ENCODE data around the gene FAM156A. TPM values are rescaled to one million over a fixed set of nuclear protein-coding genes. Genes with fewer than 3 reads are reported as not detected.

The FAM156A gene
- total and polyA plus RNA-seq, 2 donors (not counting 1 experiment from before 2014, with no cell fraction given) = 14.0 to 29.8 TPM

GRCh38 chrX:53000447-53001135 lies 42.3 kb upstream of the FAM156A start:
- intact Hi-C loops (cut with micrococcal nuclease) = no loop called here
- Histone ChIP-seq H3K9me3 (ENCODE audit: control extremely low read depth in 1 of 3, control insufficient read depth in 2 of 3, insufficient read depth in 1 of 3, low read length in 2 of 3) (peaks cover 0 to 11% (median 0%) of the 10 kb centered on the region in 3 donors), H2AFZ (ENCODE audit: insufficient read depth, low read depth, low read length, poor library complexity, severe bottlenecking) (peak overlapping the region; percentile 84), H4K20me1 (ENCODE audit: control insufficient read depth, insufficient read depth, low read length, poor library complexity, severe bottlenecking) (no peaks in the 10 kb centered on the region), H3K27me3 (replicated peaks in 1 of 4; ENCODE audit: control extremely low read depth in 1 of 4, control insufficient read depth in 3 of 4, insufficient read depth in 4 of 4, low read length in 3 of 4) (no peaks in the 10 kb centered on the region), H3K36me3 (replicated peaks in 1 of 2; ENCODE audit: control extremely low read depth in 1 of 2, control insufficient read depth in 1 of 2, extremely low read depth in 1 of 2, insufficient read depth in 2 of 2, low read length in 1 of 2) (no peaks in the 10 kb centered on the region), H3K4me2 (replicated peaks; ENCODE audit: low read depth, low read length, poor library complexity, severe bottlenecking) (peak overlapping the region; percentile 75), H3K4me3 (ENCODE audit: control extremely low read depth in 1 of 5, extremely low read depth in 1 of 5, insufficient read depth in 1 of 5, low read depth in 2 of 5, low read length in 4 of 5) (peak overlapping the region in 4 of 5 experiments; percentile 22 to 56 (median 42)), H3K4me1 (ENCODE audit: control insufficient read depth in 2 of 2, insufficient read depth in 2 of 2, low read length in 2 of 2) (peaks cover 12 to 20% of the 10 kb centered on the region in 2 donors), H3K9ac (ENCODE audit: low read length) (peak overlapping the region; percentile 51), H3K79me2 (ENCODE audit: control insufficient read depth, insufficient read depth, low read length) (no peaks in the 10 kb centered on the region), H3K27ac (ENCODE audit: low read length in 2 of 2) (peak overlapping the region; percentile 34 to 39)
- Mint-ChIP-seq H3K4me3 (peak overlapping the region; percentile 81), H3K27me3 (no peaks in the 10 kb centered on the region), H3K9me3 (ENCODE audit: insufficient read depth) (no peaks in the 10 kb centered on the region), H3K4me1 (peaks cover 17% of the 10 kb centered on the region), H3K27ac (peak overlapping the region; percentile 90)
- TF ChIP-seq CTCF (IDR thresholded peaks at IDR 0.05) (no peak), EZH2 (IDR thresholded peaks at IDR 0.05; ENCODE audit: borderline replicate concordance, insufficient read depth, low read depth, low read length, poor library complexity, severe bottlenecking) (no peak)
- ChIA-PET CTCF (interaction anchor here (0.6 kb wide), 1 partner anchor 107 kb away, joined by 4 read pairs; no protein-coding TSS in a partner anchor), POLR2A (interaction anchor here (0.6 kb wide), 1 partner anchor 225 kb away, joined by 3 read pairs; no protein-coding TSS in a partner anchor)
- DNase-seq = peak; percentile 21
- peak; percentile 39 for ATAC-seq (ENCODE audit: low read depth)
- WGBS (ENCODE audit: insufficient coverage) = 20% methylated on average over 20 of the region's 36 CpGs

GRCh38 chrX:52995987-52996331 lies 37.6 kb upstream of the FAM156A start:
- Mint-ChIP-seq H3K27ac (peak overlapping the region; percentile 99), H3K4me3 (peak overlapping the region; percentile 97), H3K9me3 (ENCODE audit: insufficient read depth) (no peaks in the 10 kb centered on the region), H3K4me1 (peaks cover 26% of the 10 kb centered on the region), H3K27me3 (no peaks in the 10 kb centered on the region)
- POLR2A ChIA-PET = interaction anchor here (1.1 kb wide), 1 partner anchor 86 kb away, joined by 5 read pairs; the partner anchor contains the start of gene TSPYL2
- intact Hi-C loops (cut with micrococcal nuclease) = loop anchor here (1.0 to 5.0 kb wide), 4 partner anchors 86 to 1811 kb away; partner anchors contain the start of genes KDM5C, MAGED2 and TSPYL2
- Histone ChIP-seq H2AFZ (ENCODE audit: insufficient read depth, low read depth, low read length, poor library complexity, severe bottlenecking) (peak overlapping the region; percentile 79), H3K4me1 (ENCODE audit: control insufficient read depth in 2 of 2, insufficient read depth in 2 of 2, low read length in 2 of 2) (peaks cover 21 to 31% of the 10 kb centered on the region in 2 donors), H4K20me1 (ENCODE audit: control insufficient read depth, insufficient read depth, low read length, poor library complexity, severe bottlenecking) (no peaks in the 10 kb centered on the region), H3K36me3 (replicated peaks in 1 of 2; ENCODE audit: control extremely low read depth in 1 of 2, control insufficient read depth in 1 of 2, extremely low read depth in 1 of 2, insufficient read depth in 2 of 2, low read length in 1 of 2) (no peaks in the 10 kb centered on the region), H3K9me3 (ENCODE audit: control extremely low read depth in 1 of 3, control insufficient read depth in 2 of 3, insufficient read depth in 1 of 3, low read length in 2 of 3) (peaks cover 0 to 6% (median 0%) of the 10 kb centered on the region in 3 donors), H3K27me3 (replicated peaks in 1 of 4; ENCODE audit: control extremely low read depth in 1 of 4, control insufficient read depth in 3 of 4, insufficient read depth in 4 of 4, low read length in 3 of 4) (no peaks in the 10 kb centered on the region), H3K27ac (ENCODE audit: low read length in 2 of 2) (peak overlapping the region; percentile 23 to 91), H3K9ac (ENCODE audit: low read length) (peak overlapping the region; percentile 81), H3K4me2 (replicated peaks; ENCODE audit: low read depth, low read length, poor library complexity, severe bottlenecking) (peak overlapping the region; percentile 79), H3K79me2 (ENCODE audit: control insufficient read depth, insufficient read depth, low read length) (peaks cover 14% of the 10 kb centered on the region), H3K4me3 (ENCODE audit: control extremely low read depth in 1 of 5, extremely low read depth in 1 of 5, insufficient read depth in 1 of 5, low read depth in 2 of 5, low read length in 4 of 5) (peak overlapping the region; percentile 58 to 87 (median 73))
- CTCF ChIA-PET = interaction anchor here (1.0 to 2.4 kb wide), 3 partner anchors 9 to 94 kb away, joined by 3 to 6 read pairs (median 4); no protein-coding TSS in a partner anchor
- no peak for ATAC-seq (ENCODE audit: low read depth)
- WGBS (ENCODE audit: insufficient coverage) = 60% methylated on average over 1 of the region's 4 CpGs
- TF ChIP-seq EZH2 (IDR thresholded peaks at IDR 0.05; ENCODE audit: borderline replicate concordance, insufficient read depth, low read depth, low read length, poor library complexity, severe bottlenecking) (no peak), CTCF (IDR thresholded peaks at IDR 0.05) (no peak)
- DNase-seq = no peak
